ENCODE results near the gene ETHE1.
A peak's percentile ranks its signal among the peaks of the same experiment; 100 is the strongest.

Gene ETHE1, protein sequence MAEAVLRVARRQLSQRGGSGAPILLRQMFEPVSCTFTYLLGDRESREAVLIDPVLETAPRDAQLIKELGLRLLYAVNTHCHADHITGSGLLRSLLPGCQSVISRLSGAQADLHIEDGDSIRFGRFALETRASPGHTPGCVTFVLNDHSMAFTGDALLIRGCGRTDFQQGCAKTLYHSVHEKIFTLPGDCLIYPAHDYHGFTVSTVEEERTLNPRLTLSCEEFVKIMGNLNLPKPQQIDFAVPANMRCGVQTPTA

DNA sequence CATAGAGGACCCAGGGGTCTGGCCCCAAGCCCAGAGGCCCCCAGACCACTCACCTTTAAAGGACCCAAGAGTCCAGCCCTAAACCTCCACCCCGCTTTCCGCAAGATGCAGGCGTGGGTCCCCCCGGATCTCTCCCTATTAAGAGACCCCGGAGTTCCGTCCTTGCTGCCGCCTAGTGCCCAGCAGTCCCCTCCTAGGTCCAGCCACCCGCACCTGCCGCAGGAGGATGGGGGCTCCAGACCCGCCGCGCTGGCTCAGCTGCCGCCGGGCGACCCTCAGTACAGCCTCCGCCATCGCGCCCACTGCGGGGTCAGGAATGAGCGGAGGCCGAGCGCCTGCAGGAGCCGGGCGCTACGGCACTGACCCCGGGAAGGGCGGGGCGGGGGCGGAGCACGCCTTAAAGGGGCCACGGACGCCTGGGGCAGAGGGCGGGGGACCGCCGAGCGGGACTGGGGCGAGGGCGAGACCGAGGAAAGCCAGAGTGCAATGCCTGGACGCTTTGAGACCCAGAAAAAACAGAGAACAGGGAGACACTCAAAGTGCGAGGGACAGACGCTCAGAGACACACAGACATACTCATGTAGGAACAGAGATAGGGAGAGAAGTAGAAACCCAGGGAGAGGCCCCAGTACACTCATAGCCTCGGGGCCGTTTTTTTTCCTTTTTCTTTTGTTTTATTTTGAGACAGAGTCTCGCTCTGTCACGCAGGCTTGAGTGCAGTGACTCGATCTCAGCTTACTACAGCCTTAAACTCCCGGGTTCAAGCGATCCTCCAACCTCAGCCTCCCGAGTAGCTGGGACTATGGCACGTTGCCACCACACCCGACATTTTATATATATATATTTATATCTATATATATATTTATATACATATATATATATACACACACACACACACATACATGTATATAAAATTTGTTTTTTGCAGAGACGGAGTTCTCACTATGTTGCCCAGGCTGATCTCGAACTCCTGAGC, at the start of gene ETHE1:
Gene ETHE1 (minus strand): TSS at position 318 of the 976 bp plus-strand sequence. CDS start 24 bp downstream, at position 294.
- Histone ChIP-seq H3K36me3 (ENCODE audit: control insufficient read depth in 1 of 2, insufficient read depth in 2 of 2, low read length in 2 of 2) (no peaks in the 10 kb centered on the region), H3K9me3 (ENCODE audit: control insufficient read depth in 1 of 2, low read length in 2 of 2) (no peaks in the 10 kb centered on the region), H3K27ac (ENCODE audit: low read length) (peak within 1 kb of the TSS; percentile 76), H3K4me3 (ENCODE audit: low read depth in 1 of 2, low read length in 2 of 2) (peak within 1 kb of the TSS; percentile 90 to 98), H3K4me1 (ENCODE audit: control insufficient read depth in 1 of 2, insufficient read depth in 2 of 2, low read length in 2 of 2) (peaks cover 9 to 20% of the 10 kb centered on the region in 2 donors), H3K27me3 (ENCODE audit: low read depth, low read length) (no peaks in the 10 kb centered on the region)

DNA sequence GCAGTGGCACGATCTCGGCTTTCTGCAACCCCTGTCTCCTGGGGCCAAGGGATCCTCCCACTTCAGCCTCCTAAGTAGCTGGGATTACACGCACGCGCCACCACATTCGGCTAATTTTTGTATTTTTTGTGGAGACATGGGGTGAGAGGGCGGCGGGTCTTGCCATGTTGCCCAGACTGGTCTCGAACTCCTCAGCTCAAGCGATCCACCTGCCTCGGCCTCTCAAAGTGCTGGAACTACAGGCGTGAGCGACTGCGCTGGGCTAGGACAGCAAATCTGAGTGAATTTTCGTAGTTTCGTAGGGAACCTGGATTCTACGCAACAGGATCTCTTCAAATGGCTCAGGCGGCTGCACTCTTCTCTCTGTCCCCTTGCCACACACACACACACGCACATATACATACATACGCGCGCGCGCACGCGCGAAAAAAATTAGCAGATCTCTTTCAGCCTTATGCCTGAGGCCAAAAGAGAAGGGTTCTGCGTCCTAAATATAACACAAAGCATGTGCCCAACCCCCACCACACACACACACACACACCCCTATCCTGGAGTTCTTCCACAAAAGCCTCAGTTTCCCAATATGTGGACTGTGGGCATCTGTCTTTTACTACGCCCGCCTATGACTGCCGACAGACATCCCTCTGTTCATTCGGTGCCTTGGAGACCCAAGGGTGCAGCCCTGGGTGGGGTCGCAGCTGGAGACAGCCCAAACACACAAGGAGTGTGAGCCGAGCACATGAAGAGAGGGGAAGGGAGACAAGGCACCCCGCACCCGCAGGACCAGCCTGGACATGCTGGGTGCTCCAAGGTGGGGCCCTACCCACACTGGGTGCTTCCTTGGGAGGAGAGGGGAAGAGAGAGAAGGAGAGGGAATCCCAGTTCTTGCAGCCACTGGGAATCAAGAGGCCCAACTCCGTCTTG, 49.2 kb upstream of the ETHE1 start:
- Histone ChIP-seq H3K9me3 (ENCODE audit: control insufficient read depth in 1 of 2, low read length in 2 of 2) (no peaks in the 10 kb centered on the region), H3K4me1 (ENCODE audit: control insufficient read depth in 1 of 2, insufficient read depth in 2 of 2, low read length in 2 of 2) (peaks cover 10 to 12% of the 10 kb centered on the region in 2 donors), H3K36me3 (ENCODE audit: control insufficient read depth in 1 of 2, insufficient read depth in 2 of 2, low read length in 2 of 2) (peaks cover 3 to 4% of the 10 kb centered on the region in 2 donors), H3K27me3 (ENCODE audit: low read depth, low read length) (no peaks in the 10 kb centered on the region), H3K27ac (ENCODE audit: low read length) (no peak overlapping the region), H3K4me3 (ENCODE audit: low read depth in 1 of 2, low read length in 2 of 2) (peak overlapping the region; percentile 39 to 97)

GRCh38 chr19:43575156-43575950, 48.4 kb upstream of the ETHE1 start, which contains the start of the genes PINLYP and XRCC1:
Gene PINLYP (plus strand): TSS chr19:43575801. CDS start chr19:43577192, 1,391 bp downstream.
Gene XRCC1 (minus strand): TSS chr19:43575527. CDS start chr19:43575458, 69 bp downstream.
- peak within 1 kb of the TSS; percentile 97 for H3K27ac ChIP-seq (ENCODE audit: low read length)
- H3K36me3 ChIP-seq (ENCODE audit: control insufficient read depth in 1 of 2, insufficient read depth in 2 of 2, low read length in 2 of 2), result peaks cover 3 to 4% of the 10 kb centered on the region in 2 donors
- H3K4me1 ChIP-seq (ENCODE audit: control insufficient read depth in 1 of 2, insufficient read depth in 2 of 2, low read length in 2 of 2), result peaks cover 7 to 9% of the 10 kb centered on the region in 2 donors
- no peaks in the 10 kb centered on the region for H3K9me3 ChIP-seq (ENCODE audit: control insufficient read depth in 1 of 2, low read length in 2 of 2)
- no peaks in the 10 kb centered on the region for H3K27me3 ChIP-seq (ENCODE audit: low read depth, low read length)
- peak within 1 kb of the TSS; percentile 97 to 100 for H3K4me3 ChIP-seq (ENCODE audit: low read depth in 1 of 2, low read length in 2 of 2)

DNA sequence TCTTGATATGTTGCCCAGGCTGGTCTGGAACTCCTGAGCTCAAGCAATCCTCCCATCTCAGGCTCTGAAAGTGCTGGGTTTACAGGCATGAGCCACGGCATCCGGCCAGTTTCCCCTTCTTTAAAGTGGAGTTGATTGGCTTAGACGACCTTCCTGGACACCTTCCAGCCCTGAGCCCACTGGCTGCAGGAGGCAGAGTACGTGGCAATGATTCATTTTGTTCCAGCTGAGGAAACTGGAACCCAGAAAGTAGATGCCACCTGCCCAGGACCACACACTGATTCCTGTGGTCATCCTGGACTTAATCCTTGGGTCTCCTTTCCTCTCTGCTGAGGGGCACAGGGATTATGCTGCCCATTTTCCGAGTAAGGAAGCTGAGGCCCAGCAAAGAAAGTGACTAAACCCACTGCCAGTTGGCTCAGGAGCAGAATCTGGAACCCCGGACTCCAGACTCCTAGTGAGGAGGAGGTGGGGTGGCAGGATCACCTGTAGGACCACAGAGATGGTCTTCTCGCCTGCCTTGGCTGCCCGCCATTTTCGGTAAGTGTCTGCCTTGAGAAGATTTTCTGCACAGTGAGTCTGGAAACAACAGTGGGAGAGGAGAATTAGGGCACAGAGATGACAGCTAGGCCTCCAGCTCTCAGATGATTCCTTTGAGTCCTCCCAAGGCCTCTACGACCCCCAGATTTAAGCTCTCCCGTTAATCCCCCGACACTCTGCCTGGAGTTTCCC, 47.6 kb upstream of the ETHE1 start:
- Histone ChIP-seq H3K27ac (ENCODE audit: low read length) (peak overlapping the region; percentile 97), H3K36me3 (ENCODE audit: control insufficient read depth in 1 of 2, insufficient read depth in 2 of 2, low read length in 2 of 2) (peaks cover 3 to 4% of the 10 kb centered on the region in 2 donors), H3K9me3 (ENCODE audit: control insufficient read depth in 1 of 2, low read length in 2 of 2) (no peaks in the 10 kb centered on the region), H3K4me3 (ENCODE audit: low read depth in 1 of 2, low read length in 2 of 2) (peak overlapping the region; percentile 97 to 100), H3K27me3 (ENCODE audit: low read depth, low read length) (no peaks in the 10 kb centered on the region), H3K4me1 (ENCODE audit: control insufficient read depth in 1 of 2, insufficient read depth in 2 of 2, low read length in 2 of 2) (peaks cover 7 to 9% of the 10 kb centered on the region in 2 donors)

DNA sequence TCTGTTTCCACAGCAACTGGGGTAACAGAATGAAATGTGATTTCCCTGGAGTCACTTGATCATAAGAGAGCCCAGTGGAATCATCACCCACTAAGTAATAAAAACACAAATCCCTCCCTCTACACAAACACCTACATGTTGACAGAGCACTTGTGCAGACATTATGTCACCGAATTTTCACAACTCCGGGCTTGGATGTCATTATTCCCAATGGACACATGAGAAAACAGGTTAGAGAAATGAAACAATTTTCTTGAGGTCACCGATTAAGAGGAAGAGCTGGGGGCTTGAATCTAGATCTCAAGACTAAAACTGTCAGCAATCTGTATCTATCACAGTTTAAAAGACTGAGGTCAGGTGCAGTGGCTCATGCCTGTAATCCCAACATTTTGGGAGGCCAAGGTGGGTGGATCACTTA, 45.2 kb upstream of the ETHE1 start:
- peaks cover 7 to 9% of the 10 kb centered on the region in 2 donors for H3K4me1 ChIP-seq (ENCODE audit: control insufficient read depth in 1 of 2, insufficient read depth in 2 of 2, low read length in 2 of 2)
- H3K4me3 ChIP-seq (ENCODE audit: low read depth in 1 of 2, low read length in 2 of 2), result no peak overlapping the region
- no peak overlapping the region for H3K27ac ChIP-seq (ENCODE audit: low read length)
- no peaks in the 10 kb centered on the region for H3K9me3 ChIP-seq (ENCODE audit: control insufficient read depth in 1 of 2, low read length in 2 of 2)
- peaks cover 3 to 4% of the 10 kb centered on the region in 2 donors for H3K36me3 ChIP-seq (ENCODE audit: control insufficient read depth in 1 of 2, insufficient read depth in 2 of 2, low read length in 2 of 2)
- H3K27me3 ChIP-seq (ENCODE audit: low read depth, low read length), result no peaks in the 10 kb centered on the region

GRCh38 chr19:43570174-43570791, 43.3 kb upstream of the ETHE1 start:
- Histone ChIP-seq H3K27ac (ENCODE audit: low read length) (no peak overlapping the region), H3K9me3 (ENCODE audit: control insufficient read depth in 1 of 2, low read length in 2 of 2) (no peaks in the 10 kb centered on the region), H3K4me1 (ENCODE audit: control insufficient read depth in 1 of 2, insufficient read depth in 2 of 2, low read length in 2 of 2) (peaks cover 7 to 9% of the 10 kb centered on the region in 2 donors), H3K4me3 (ENCODE audit: low read depth in 1 of 2, low read length in 2 of 2) (no peak overlapping the region), H3K27me3 (ENCODE audit: low read depth, low read length) (no peaks in the 10 kb centered on the region), H3K36me3 (ENCODE audit: control insufficient read depth in 1 of 2, insufficient read depth in 2 of 2, low read length in 2 of 2) (peaks cover 3 to 4% of the 10 kb centered on the region in 2 donors)

DNA sequence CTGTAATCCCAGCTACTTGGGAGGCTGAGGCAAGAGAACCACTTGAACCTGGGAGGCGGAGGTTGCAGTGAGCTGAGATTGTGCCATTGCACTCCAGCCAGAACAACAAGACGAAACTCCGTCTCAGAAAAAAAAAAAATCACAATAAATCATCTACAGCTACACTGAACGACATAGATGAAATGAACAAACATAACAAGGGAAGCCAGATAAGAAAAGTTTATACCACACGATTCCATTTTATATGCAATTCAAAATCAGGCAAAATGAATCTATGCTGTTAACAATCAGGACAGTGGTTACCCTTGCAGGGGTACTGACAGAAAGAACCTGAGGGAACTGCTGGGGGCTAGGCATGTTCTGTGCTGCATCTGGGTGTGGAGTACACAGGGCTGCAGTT, 42.7 kb upstream of the ETHE1 start:
- Histone ChIP-seq H3K4me1 (ENCODE audit: control insufficient read depth in 1 of 2, insufficient read depth in 2 of 2, low read length in 2 of 2) (peaks cover 3 to 5% of the 10 kb centered on the region in 2 donors), H3K27ac (ENCODE audit: low read length) (no peak overlapping the region), H3K27me3 (ENCODE audit: low read depth, low read length) (no peaks in the 10 kb centered on the region), H3K9me3 (ENCODE audit: control insufficient read depth in 1 of 2, low read length in 2 of 2) (no peaks in the 10 kb centered on the region), H3K36me3 (ENCODE audit: control insufficient read depth in 1 of 2, insufficient read depth in 2 of 2, low read length in 2 of 2) (peaks cover 3 to 4% of the 10 kb centered on the region in 2 donors), H3K4me3 (ENCODE audit: low read depth in 1 of 2, low read length in 2 of 2) (no peak overlapping the region)

- Histone ChIP-seq H3K4me3 (ENCODE audit: low read depth in 1 of 2, low read length in 2 of 2) (no peak overlapping the region), H3K27ac (ENCODE audit: low read length) (no peak overlapping the region), H3K36me3 (ENCODE audit: control insufficient read depth in 1 of 2, insufficient read depth in 2 of 2, low read length in 2 of 2) (peaks cover 0 to 15% of the 10 kb centered on the region in 2 donors), H3K4me1 (ENCODE audit: control insufficient read depth in 1 of 2, insufficient read depth in 2 of 2, low read length in 2 of 2) (peaks cover 0 to 10% of the 10 kb centered on the region in 2 donors), H3K27me3 (ENCODE audit: low read depth, low read length) (no peaks in the 10 kb centered on the region), H3K9me3 (ENCODE audit: control insufficient read depth in 1 of 2, low read length in 2 of 2) (no peaks in the 10 kb centered on the region)
Measured at GRCh38 chr19:43564800-43565199, 37.8 kb upstream of the ETHE1 start.

DNA sequence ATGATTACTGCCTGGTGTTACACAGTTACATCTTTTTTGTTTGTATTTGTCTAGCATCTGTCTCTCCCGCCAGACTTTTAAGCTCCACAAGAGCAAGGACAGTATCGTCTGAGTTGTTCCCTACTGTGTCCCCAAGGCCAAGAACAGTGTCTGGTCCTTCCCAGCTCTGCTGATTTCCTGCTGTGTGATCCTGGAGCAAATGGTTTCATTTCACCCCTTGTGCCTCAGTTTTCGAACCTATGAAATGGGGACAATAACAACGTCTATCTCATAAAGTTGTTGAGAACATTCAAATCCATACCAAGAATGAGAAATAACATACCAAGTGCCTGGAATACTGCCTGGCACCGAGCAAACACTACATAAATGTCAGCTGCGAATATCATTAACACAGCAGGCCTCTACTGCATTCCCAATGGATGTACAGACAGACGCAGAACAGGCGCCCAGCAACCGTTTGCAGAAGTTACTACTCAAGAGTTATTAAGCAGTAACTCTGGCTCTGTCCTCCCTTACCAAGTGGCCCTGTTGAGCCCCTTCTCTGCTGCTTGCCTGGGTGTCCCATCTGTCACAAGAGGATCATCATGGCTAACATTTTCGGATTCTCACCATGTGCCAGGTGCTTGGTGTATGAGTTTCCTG, 36.9 kb upstream of the ETHE1 start:
- no peaks in the 10 kb centered on the region for H3K9me3 ChIP-seq (ENCODE audit: control insufficient read depth in 1 of 2, low read length in 2 of 2)
- no peak overlapping the region for H3K27ac ChIP-seq (ENCODE audit: low read length)

More for the DNA sequence above, 36.9 kb upstream of the ETHE1 start:
- no peaks in the 10 kb centered on the region for H3K27me3 ChIP-seq (ENCODE audit: low read depth, low read length)
- peaks cover 0 to 10% of the 10 kb centered on the region in 2 donors for H3K4me1 ChIP-seq (ENCODE audit: control insufficient read depth in 1 of 2, insufficient read depth in 2 of 2, low read length in 2 of 2)
- H3K36me3 ChIP-seq (ENCODE audit: control insufficient read depth in 1 of 2, insufficient read depth in 2 of 2, low read length in 2 of 2), result peaks cover 0 to 20% of the 10 kb centered on the region in 2 donors
- no peak overlapping the region for H3K4me3 ChIP-seq (ENCODE audit: low read depth in 1 of 2, low read length in 2 of 2)
